Esophagus muscularis mucosa (tissue), 4 donors: ENCODE data around the gene FAM193A. TPM values are rescaled to one million over a fixed set of nuclear protein-coding genes. Genes with fewer than 3 reads are reported as not detected.

Source experiments
- DNase-seq: peaks from one replicate; pipeline ENCODE4 v3.0.0-alpha.2; 2017; ENCODE audit errors: extremely low spot score
- H3K27ac ChIP-seq, 4 donors: fragments of 200-600 bp; sonication (generic); replicated peaks in 1 of 4; 1 replicate in 3 of 4; 2 replicates in 1 of 4; pipeline ENCODE4 v1.5.1; 2016 to 2019; ENCODE audit warnings: mild to moderate bottlenecking in 1 of 4
- H3K27me3 ChIP-seq, 4 donors: fragments of 200-600 bp; sonication (generic); one replicate each; pipeline versions ENCODE4 v1.5.1 to v1.6.0; 2016 to 2019
- H3K36me3 ChIP-seq, 4 donors: fragments of 200-600 bp; sonication (generic); one replicate each; pipeline ENCODE4 v1.5.1; 2016 to 2019
- H3K4me1 ChIP-seq, 4 donors: fragments of 200-600 bp; sonication (generic); one replicate each; pipeline ENCODE4 v1.5.1; 2016 to 2019
- H3K4me3 ChIP-seq, 4 donors: fragments of 200-600 bp; sonication (generic); 1 replicate in 2 of 4; 2 replicates in 2 of 4; pipeline ENCODE4 v1.5.1; 2016 to 2019; ENCODE audit warnings: mild to moderate bottlenecking in 4 of 4, moderate library complexity in 1 of 4
- H3K9me3 ChIP-seq, 4 donors: fragments of 200-600 bp; sonication (generic); 1 replicate in 3 of 4; 2 replicates in 1 of 4; pipeline ENCODE4 v1.5.1; 2016 to 2019
- CTCF ChIP-seq, 3 experiments: fragments of 200-600 bp in 2 of 3; fragments of 450-650 bp in 1 of 3; sonication (generic) in 2 of 3; IDR thresholded peaks; one replicate each; pipeline ENCODE4 v1.5.1; 2017 to 2019; ENCODE audit warnings: antibody characterized with exemption in 3 of 3, mild to moderate bottlenecking in 2 of 3, moderate library complexity in 1 of 3
- EP300 ChIP-seq: sonication (generic); formaldehyde crosslinking; IDR thresholded peaks from one replicate; pipeline ENCODE4 v1.6.1; 2017; ENCODE audit warnings: antibody characterized with exemption
- POLR2A ChIP-seq: fragments of 450-650 bp; IDR thresholded peaks from one replicate; pipeline ENCODE4 v1.6.1; 2017; ENCODE audit warnings: antibody characterized with exemption, moderate library complexity, mild to moderate bottlenecking, low read depth
- POLR2AphosphoS5 ChIP-seq, 2 donors: sonication (generic); formaldehyde crosslinking; IDR thresholded peaks; one replicate each; pipeline ENCODE4 v1.6.1; 2017; ENCODE audit warnings: antibody characterized with exemption in 2 of 2
- WGBS: methylation state at CpG from one replicate; pipeline ENCODE4 v1.1.5; 2018; 5-methylcytosine and 5-hydroxymethylcytosine counted together
- intact Hi-C: fragments of 100-400 bp; cut with DNase I; formaldehyde crosslinking; loops from one replicate; pipeline ENCODE4 v1.15.1; 2023
- total RNA-seq, 4 donors: library from RNA; depleted of rRNA; stranded (reverse); fragments of >200 nt; gene quantifications; one replicate each; pipeline versions ENCODE4 v1.1.0 to v1.2.1, GENCODE V29; 2016

The FAM193A gene
- total RNA-seq, 4 donors from 2014 or later: 20.0 to 30.6 (median 24.6) TPM

GRCh38 chr4:2619459-2619858 lies 83.0 kb downstream of the FAM193A start:
- peaks cover 15 to 50% (median 35%) of the 10 kb centered on the region in 4 donors for H3K4me1 ChIP-seq
- TF ChIP-seq POLR2AphosphoS5 (IDR thresholded peaks at IDR 0.05) (no peak), EP300 (no peak), CTCF (IDR thresholded peaks at IDR 0.05) (no peak)
- H3K36me3 ChIP-seq: no peaks in the 10 kb centered on the region
- H3K27me3 ChIP-seq: no peaks in the 10 kb centered on the region
- no peak overlapping the region for H3K27ac ChIP-seq
- H3K9me3 ChIP-seq: no peaks in the 10 kb centered on the region
- DNase-seq: no peak
- WGBS: 94% methylated on average over 8 of the region's 8 CpGs
- intact Hi-C loops: no loop called here
- H3K4me3 ChIP-seq: no peak overlapping the region

- intact Hi-C loops: no loop called here
These were observed 85.0 kb downstream of the FAM193A start for GRCh38 chr4:2621419-2621818.

GRCh38 chr4:2623442-2623841 lies 87.0 kb downstream of the FAM193A start:
- H3K36me3 ChIP-seq: peaks cover 17 to 33% (median 26%) of the 10 kb centered on the region in 4 donors
- no peaks in the 10 kb centered on the region for H3K9me3 ChIP-seq
- intact Hi-C loops: no loop called here
- no peaks in the 10 kb centered on the region for H3K27me3 ChIP-seq
- no peak for DNase-seq
- no peak overlapping the region for H3K27ac ChIP-seq
- TF ChIP-seq EP300 (no peak), POLR2A (no peak), CTCF (IDR thresholded peaks at IDR 0.05) (no peak), POLR2AphosphoS5 (IDR thresholded peaks at IDR 0.05) (no peak)
- WGBS: 95% methylated on average over 6 of the region's 6 CpGs
- no peak overlapping the region for H3K4me3 ChIP-seq
- H3K4me1 ChIP-seq: peaks cover 9 to 56% (median 41%) of the 10 kb centered on the region in 4 donors

More at GRCh38 chr4:2621419-2621818, 85.0 kb downstream of the FAM193A start:
- H3K4me3 ChIP-seq: no peak overlapping the region
- no peaks in the 10 kb centered on the region for H3K27me3 ChIP-seq
- WGBS: 89% methylated on average over 7 of the region's 7 CpGs
- H3K36me3 ChIP-seq: peaks cover 7 to 13% (median 8%) of the 10 kb centered on the region in 4 donors
- H3K27ac ChIP-seq: no peak overlapping the region
- no peak for DNase-seq
- no peak for TF ChIP-seq POLR2A
- no peak for TF ChIP-seq POLR2AphosphoS5 (IDR thresholded peaks at IDR 0.05)
- no peak for TF ChIP-seq CTCF (IDR thresholded peaks at IDR 0.05)
- TF ChIP-seq EP300: no peak
- H3K4me1 ChIP-seq: peaks cover 9 to 54% (median 40%) of the 10 kb centered on the region in 4 donors
- no peaks in the 10 kb centered on the region for H3K9me3 ChIP-seq

GRCh38 chr4:2624782-2625530 lies 88.5 kb downstream of the FAM193A start:
- DNase-seq: no peak
- H3K4me3 ChIP-seq: no peak overlapping the region
- peaks cover 9 to 56% (median 33%) of the 10 kb centered on the region in 4 donors for H3K4me1 ChIP-seq
- peak overlapping the region in 1 of 4 donors; percentile 23 for H3K27ac ChIP-seq
- no peaks in the 10 kb centered on the region for H3K9me3 ChIP-seq
- WGBS: 67% methylated on average over 22 of the region's 22 CpGs
- intact Hi-C loops: no loop called here
- H3K36me3 ChIP-seq: peaks cover 23 to 45% (median 30%) of the 10 kb centered on the region in 4 donors
- no peaks in the 10 kb centered on the region for H3K27me3 ChIP-seq
- TF ChIP-seq POLR2A (no peak), EP300 (no peak), POLR2AphosphoS5 (IDR thresholded peaks at IDR 0.05) (no peak), CTCF (IDR thresholded peaks at IDR 0.05) (no peak)

GRCh38 chr4:2626231-2626630 lies 89.8 kb downstream of the FAM193A start:
- 81% methylated on average over 10 of the region's 10 CpGs for WGBS
- Histone ChIP-seq H3K36me3 (peaks cover 33 to 58% (median 40%) of the 10 kb centered on the region in 4 donors), H3K27ac (no peak overlapping the region), H3K4me1 (peaks cover 9 to 50% (median 30%) of the 10 kb centered on the region in 4 donors), H3K9me3 (no peaks in the 10 kb centered on the region), H3K4me3 (no peak overlapping the region), H3K27me3 (no peaks in the 10 kb centered on the region)
- no peak for DNase-seq
- intact Hi-C loops: no loop called here
- TF ChIP-seq CTCF (IDR thresholded peaks at IDR 0.05) (no peak), POLR2A (no peak), EP300 (no peak), POLR2AphosphoS5 (IDR thresholded peaks at IDR 0.05) (no peak)
